ENCODE measurements around the gene ZNF17. TPM values are rescaled to one million over a fixed set of nuclear protein-coding genes. Genes with fewer than 3 reads are reported as not detected.

ZNF17 gene
- total and polyA plus RNA-seq, 2 experiments from 2014 or later: 2.6 to 10.7 TPM

GRCh38 chr19:57395710-57396109, 15.3 kb upstream of the ZNF17 start (continued):
- TF ChIP-seq, protein P1, sequence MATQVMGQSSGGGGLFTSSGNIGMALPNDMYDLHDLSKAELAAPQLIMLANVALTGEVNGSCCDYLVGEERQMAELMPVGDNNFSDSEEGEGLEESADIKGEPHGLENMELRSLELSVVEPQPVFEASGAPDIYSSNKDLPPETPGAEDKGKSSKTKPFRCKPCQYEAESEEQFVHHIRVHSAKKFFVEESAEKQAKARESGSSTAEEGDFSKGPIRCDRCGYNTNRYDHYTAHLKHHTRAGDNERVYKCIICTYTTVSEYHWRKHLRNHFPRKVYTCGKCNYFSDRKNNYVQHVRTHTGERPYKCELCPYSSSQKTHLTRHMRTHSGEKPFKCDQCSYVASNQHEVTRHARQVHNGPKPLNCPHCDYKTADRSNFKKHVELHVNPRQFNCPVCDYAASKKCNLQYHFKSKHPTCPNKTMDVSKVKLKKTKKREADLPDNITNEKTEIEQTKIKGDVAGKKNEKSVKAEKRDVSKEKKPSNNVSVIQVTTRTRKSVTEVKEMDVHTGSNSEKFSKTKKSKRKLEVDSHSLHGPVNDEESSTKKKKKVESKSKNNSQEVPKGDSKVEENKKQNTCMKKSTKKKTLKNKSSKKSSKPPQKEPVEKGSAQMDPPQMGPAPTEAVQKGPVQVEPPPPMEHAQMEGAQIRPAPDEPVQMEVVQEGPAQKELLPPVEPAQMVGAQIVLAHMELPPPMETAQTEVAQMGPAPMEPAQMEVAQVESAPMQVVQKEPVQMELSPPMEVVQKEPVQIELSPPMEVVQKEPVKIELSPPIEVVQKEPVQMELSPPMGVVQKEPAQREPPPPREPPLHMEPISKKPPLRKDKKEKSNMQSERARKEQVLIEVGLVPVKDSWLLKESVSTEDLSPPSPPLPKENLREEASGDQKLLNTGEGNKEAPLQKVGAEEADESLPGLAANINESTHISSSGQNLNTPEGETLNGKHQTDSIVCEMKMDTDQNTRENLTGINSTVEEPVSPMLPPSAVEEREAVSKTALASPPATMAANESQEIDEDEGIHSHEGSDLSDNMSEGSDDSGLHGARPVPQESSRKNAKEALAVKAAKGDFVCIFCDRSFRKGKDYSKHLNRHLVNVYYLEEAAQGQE (IDR thresholded peaks at IDR 0.05; ENCODE audit: unreplicated experiment): no peak
- TF ChIP-seq CREB1 (CRISPR knock-in tag; IDR thresholded peaks at IDR 0.05; ENCODE audit: low read depth) (no peak), ZNF331 (CRISPR knock-in tag; IDR thresholded peaks at IDR 0.05; ENCODE audit: low read depth) (no peak), NANOG (IDR thresholded peaks at IDR 0.05; ENCODE audit: borderline replicate concordance) (no peak)

- no peak overlapping the region for H3K4me3 ChIP-seq
- no peak overlapping the region for H2AFZ ChIP-seq
- H3K27me3 Mint-ChIP-seq (ENCODE audit: insufficient read depth, low read depth, poor library complexity): no peaks in the 10 kb centered on the region
- TF ChIP-seq ZNF114 (CRISPR knock-in tag; IDR thresholded peaks at IDR 0.05) (no peak), ZNF331 (CRISPR knock-in tag; IDR thresholded peaks at IDR 0.05; ENCODE audit: low read depth) (no peak), JUNB (IDR thresholded peaks at IDR 0.05; ENCODE audit: unreplicated experiment) (no peak), EZH2 (IDR thresholded peaks at IDR 0.05; ENCODE audit: low read depth, unreplicated experiment) (no peak), ZNF462 (CRISPR knock-in tag; IDR thresholded peaks at IDR 0.05) (no peak), STAT1 (IDR thresholded peaks at IDR 0.05; ENCODE audit: unreplicated experiment) (no peak)
- TF ChIP-seq, protein P1 (IDR thresholded peaks at IDR 0.05; ENCODE audit: unreplicated experiment): no peak
- TF ChIP-seq, protein P2, sequence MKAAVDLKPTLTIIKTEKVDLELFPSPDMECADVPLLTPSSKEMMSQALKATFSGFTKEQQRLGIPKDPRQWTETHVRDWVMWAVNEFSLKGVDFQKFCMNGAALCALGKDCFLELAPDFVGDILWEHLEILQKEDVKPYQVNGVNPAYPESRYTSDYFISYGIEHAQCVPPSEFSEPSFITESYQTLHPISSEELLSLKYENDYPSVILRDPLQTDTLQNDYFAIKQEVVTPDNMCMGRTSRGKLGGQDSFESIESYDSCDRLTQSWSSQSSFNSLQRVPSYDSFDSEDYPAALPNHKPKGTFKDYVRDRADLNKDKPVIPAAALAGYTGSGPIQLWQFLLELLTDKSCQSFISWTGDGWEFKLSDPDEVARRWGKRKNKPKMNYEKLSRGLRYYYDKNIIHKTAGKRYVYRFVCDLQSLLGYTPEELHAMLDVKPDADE (IDR thresholded peaks at IDR 0.05): no peak
- H3K9me3 Mint-ChIP-seq: peaks cover 25% of the 10 kb centered on the region
- H3K79me2 ChIP-seq (replicated peaks; ENCODE audit: insufficient read depth): no peaks in the 10 kb centered on the region
- H3K4me1 Mint-ChIP-seq: no peaks in the 10 kb centered on the region
- H3K4me1 ChIP-seq (ENCODE audit: insufficient read depth): no peaks in the 10 kb centered on the region
- no peaks in the 10 kb centered on the region for H3K27me3 ChIP-seq (ENCODE audit: insufficient read depth)
- no peak overlapping the region for H3K27ac Mint-ChIP-seq
- ATAC-seq: no peak
- no peak for DNase-seq (ENCODE audit: low spot score)
- no peaks in the 10 kb centered on the region for H3F3A ChIP-seq (replicated peaks; ENCODE audit: low read depth)
- no peak overlapping the region for H3K27ac ChIP-seq (ENCODE audit: low read depth)
- H3K36me3 Mint-ChIP-seq (ENCODE audit: low read depth): peaks cover 49% of the 10 kb centered on the region
- H3K36me3 ChIP-seq (ENCODE audit: insufficient read depth): peaks cover 8% of the 10 kb centered on the region; the same call in 1 of the 2 replicates
- no peak overlapping the region for H3K4me2 ChIP-seq
- no peaks in the 10 kb centered on the region for H3K9me2 ChIP-seq (ENCODE audit: insufficient read depth)
- no peaks in the 10 kb centered on the region for H4K20me1 ChIP-seq (replicated peaks; ENCODE audit: insufficient read depth)
- no peak overlapping the region for H3K4me3 Mint-ChIP-seq
Observed at GRCh38 chr19:57398868-57399267, 12.1 kb upstream of the ZNF17 start.

All from GM23338 (cell line).